ENCODE results near the gene RNF5. TPM values are rescaled to one million over a fixed set of nuclear protein-coding genes. Genes with fewer than 3 reads are reported as not detected.

RNF5 gene
- total and polyA plus RNA-seq, 2 donors (not counting 1 experiment from before 2014, with no cell fraction given): 25.5 to 40.7 TPM

- H2AFZ ChIP-seq (ENCODE audit: insufficient read depth, low read depth, low read length, poor library complexity, severe bottlenecking): no peak within 1 kb of the TSS
- H3K27me3 ChIP-seq (replicated peaks in 1 of 4; ENCODE audit: control extremely low read depth in 1 of 4, control insufficient read depth in 3 of 4, insufficient read depth in 4 of 4, low read length in 3 of 4): no peaks in the 10 kb centered on the region
- CTCF ChIA-PET: interaction anchor here (0.9 to 1.2 kb wide), 2 partner anchors 25 to 46 kb away, joined by 3 read pairs; no protein-coding TSS in a partner anchor
- H3K9me3 ChIP-seq (ENCODE audit: control extremely low read depth in 1 of 3, control insufficient read depth in 2 of 3, insufficient read depth in 1 of 3, low read length in 2 of 3): no peaks in the 10 kb centered on the region
- no peak within 1 kb of the TSS for H3K9ac ChIP-seq (ENCODE audit: low read length)
- intact Hi-C loops (cut with micrococcal nuclease): no loop called here
- Mint-ChIP-seq H3K4me3 (no peak within 1 kb of the TSS), H3K9me3 (ENCODE audit: insufficient read depth) (no peaks in the 10 kb centered on the region), H3K27me3 (no peaks in the 10 kb centered on the region), H3K27ac (no peak within 1 kb of the TSS), H3K4me1 (peaks cover 8% of the 10 kb centered on the region)
- TF ChIP-seq CTCF (IDR thresholded peaks at IDR 0.05): no peak
- no peak for TF ChIP-seq EZH2 (IDR thresholded peaks at IDR 0.05; ENCODE audit: borderline replicate concordance, insufficient read depth, low read depth, low read length, poor library complexity, severe bottlenecking)
- H3K4me2 ChIP-seq (replicated peaks; ENCODE audit: low read depth, low read length, poor library complexity, severe bottlenecking): no peak within 1 kb of the TSS
- ATAC-seq (ENCODE audit: low read depth) (no peak), DNase-seq (peak; percentile 3)
- no peaks in the 10 kb centered on the region for H4K20me1 ChIP-seq (ENCODE audit: control insufficient read depth, insufficient read depth, low read length, poor library complexity, severe bottlenecking)
- peaks cover 0 to 6% of the 10 kb centered on the region in 2 donors for H3K4me1 ChIP-seq (ENCODE audit: control insufficient read depth in 2 of 2, insufficient read depth in 2 of 2, low read length in 2 of 2)
- no peak within 1 kb of the TSS for H3K4me3 ChIP-seq (ENCODE audit: control extremely low read depth in 1 of 5, extremely low read depth in 1 of 5, insufficient read depth in 1 of 5, low read depth in 2 of 5, low read length in 4 of 5)
- H3K27ac ChIP-seq (ENCODE audit: low read length in 2 of 2): no peak within 1 kb of the TSS
- peaks cover 0 to 5% of the 10 kb centered on the region in 2 experiments for H3K36me3 ChIP-seq (replicated peaks in 1 of 2; ENCODE audit: control extremely low read depth in 1 of 2, control insufficient read depth in 1 of 2, extremely low read depth in 1 of 2, insufficient read depth in 2 of 2, low read length in 1 of 2)
- POLR2A ChIA-PET: no interaction called here
- H3K79me2 ChIP-seq (ENCODE audit: control insufficient read depth, insufficient read depth, low read length): no peaks in the 10 kb centered on the region
These were observed 13.9 kb upstream of the RNF5 start, which contains the start of gene EGFL8 for GRCh38 chr6:32164295-32164694. Gene EGFL8, plus strand, starts transcription at chr6:32164595. Its CDS starts 1,571 bp downstream, at chr6:32166166.

- 98% methylated on average over 26 of the region's 30 CpGs for WGBS (ENCODE audit: insufficient coverage)
- Histone ChIP-seq H3K79me2 (ENCODE audit: control insufficient read depth, insufficient read depth, low read length) (no peaks in the 10 kb centered on the region), H3K9ac (ENCODE audit: low read length) (no peak overlapping the region), H2AFZ (ENCODE audit: insufficient read depth, low read depth, low read length, poor library complexity, severe bottlenecking) (no peak overlapping the region), H3K4me1 (ENCODE audit: control insufficient read depth in 2 of 2, insufficient read depth in 2 of 2, low read length in 2 of 2) (peaks cover 0 to 6% of the 10 kb centered on the region in 2 donors), H3K9me3 (ENCODE audit: control extremely low read depth in 1 of 3, control insufficient read depth in 2 of 3, insufficient read depth in 1 of 3, low read length in 2 of 3) (no peaks in the 10 kb centered on the region), H3K36me3 (replicated peaks in 1 of 2; ENCODE audit: control extremely low read depth in 1 of 2, control insufficient read depth in 1 of 2, extremely low read depth in 1 of 2, insufficient read depth in 2 of 2, low read length in 1 of 2) (peaks cover 7 to 23% of the 10 kb centered on the region in 2 experiments), H4K20me1 (ENCODE audit: control insufficient read depth, insufficient read depth, low read length, poor library complexity, severe bottlenecking) (no peaks in the 10 kb centered on the region), H3K27me3 (replicated peaks in 1 of 4; ENCODE audit: control extremely low read depth in 1 of 4, control insufficient read depth in 3 of 4, insufficient read depth in 4 of 4, low read length in 3 of 4) (no peaks in the 10 kb centered on the region), H3K27ac (ENCODE audit: low read length in 2 of 2) (no peak overlapping the region), H3K4me3 (ENCODE audit: control extremely low read depth in 1 of 5, extremely low read depth in 1 of 5, insufficient read depth in 1 of 5, low read depth in 2 of 5, low read length in 4 of 5) (no peak overlapping the region), H3K4me2 (replicated peaks; ENCODE audit: low read depth, low read length, poor library complexity, severe bottlenecking) (no peak overlapping the region)
- Mint-ChIP-seq H3K4me1 (peaks cover 8% of the 10 kb centered on the region), H3K27me3 (no peaks in the 10 kb centered on the region), H3K9me3 (ENCODE audit: insufficient read depth) (no peaks in the 10 kb centered on the region), H3K4me3 (no peak overlapping the region), H3K27ac (no peak overlapping the region)
- TF ChIP-seq CTCF (IDR thresholded peaks at IDR 0.05): no peak
- no peak for TF ChIP-seq EZH2 (IDR thresholded peaks at IDR 0.05; ENCODE audit: borderline replicate concordance, insufficient read depth, low read depth, low read length, poor library complexity, severe bottlenecking)
- ATAC-seq (ENCODE audit: low read depth) (no peak), DNase-seq (peak; percentile 18)
- CTCF ChIA-PET: no interaction called here
- POLR2A ChIA-PET: no interaction called here
- intact Hi-C loops (cut with micrococcal nuclease): no loop called here
These were observed 11.7 kb upstream of the RNF5 start for GRCh38 chr6:32166411-32167061.

All from B cell (primary cell).